ENCODE measurements around the gene BCOR.

The BCOR gene

GRCh38 chrX:40019541-40019940 lies 78.2 kb downstream of the BCOR start:
- no peak for DNase-seq (ENCODE audit: low spot score)

GRCh38 chrX:40018041-40018440 lies 79.7 kb downstream of the BCOR start:
- no peak for DNase-seq (ENCODE audit: low spot score)

GRCh38 chrX:40016749-40017148 lies 81.0 kb downstream of the BCOR start:
- no peak for DNase-seq (ENCODE audit: low spot score)

- DNase-seq (ENCODE audit: low spot score), result no peak
Observed at GRCh38 chrX:40015693-40016092, 82.1 kb downstream of the BCOR start.

- peak; percentile 47 for DNase-seq (ENCODE audit: low spot score)
Observed at GRCh38 chrX:40013266-40014195, 84.2 kb downstream of the BCOR start.

- DNase-seq (ENCODE audit: low spot score), result peak; percentile 56
Observed at GRCh38 chrX:40012868-40013265, 84.9 kb downstream of the BCOR start.

- no peak for DNase-seq (ENCODE audit: low spot score)
Observed at GRCh38 chrX:40012039-40012867, 85.5 kb downstream of the BCOR start.

- DNase-seq (ENCODE audit: low spot score), result no peak
Observed at GRCh38 chrX:40011322-40012038, 86.3 kb downstream of the BCOR start.

GRCh38 chrX:40010550-40011321 lies 87.0 kb downstream of the BCOR start:
- DNase-seq (ENCODE audit: low spot score), result no peak

- no peak for DNase-seq (ENCODE audit: low spot score)
Observed at GRCh38 chrX:40009890-40010289, 87.9 kb downstream of the BCOR start.

GRCh38 chrX:40009462-40009851 lies 88.3 kb downstream of the BCOR start:
- no peak for DNase-seq (ENCODE audit: low spot score)

GRCh38 chrX:40008791-40009461 lies 88.8 kb downstream of the BCOR start:
- peak; percentile 41 for DNase-seq (ENCODE audit: low spot score)

GRCh38 chrX:40007756-40008705 lies 89.7 kb downstream of the BCOR start:
- DNase-seq (ENCODE audit: low spot score), result no peak

- DNase-seq (ENCODE audit: low spot score), result no peak
Observed at GRCh38 chrX:40007131-40007755, 90.5 kb downstream of the BCOR start.

- peak; percentile 66 for DNase-seq (ENCODE audit: low spot score)
Observed at GRCh38 chrX:40006106-40007017, 91.4 kb downstream of the BCOR start.

GRCh38 chrX:40005292-40006011 lies 92.3 kb downstream of the BCOR start:
- no peak for DNase-seq (ENCODE audit: low spot score)

- DNase-seq (ENCODE audit: low spot score), result no peak
Observed at GRCh38 chrX:40004921-40005291, 92.9 kb downstream of the BCOR start.

- no peak for DNase-seq (ENCODE audit: low spot score)
Observed at GRCh38 chrX:40004246-40004535, 93.6 kb downstream of the BCOR start.
